SU-DHL-6 (cell line): ENCODE data around the gene PPP1R13L.
"Not testable (repeated sequence)": the region's sequence is repeated elsewhere in the genome, so short reads cannot be mapped to it uniquely, and the experiment has no call there.

ENCODE experiments used
- CTCF ChIP-seq: fragments of 200-600 bp; sonication (generic); IDR thresholded peaks from one replicate; pipeline ENCODE4 v1.5.1; 2017; ENCODE audit warnings: antibody characterized with exemption, mild to moderate bottlenecking, low read length, moderate library complexity; ENCODE audit not compliant: insufficient read depth, poor library complexity, severe bottlenecking
- EZH2phosphoT487 ChIP-seq: fragments of 200-600 bp; sonication (generic), shearing (Covaris generic); conservative IDR thresholded peaks from 2 replicates; pipeline ENCODE4 v1.6.1; 2018; ENCODE audit warnings: mild to moderate bottlenecking, antibody characterized with exemption, low read length, moderate library complexity, mixed read lengths

GRCh38 chr19:45431008-45431407, 26.1 kb upstream of the PPP1R13L start:
- TF ChIP-seq CTCF, EZH2phosphoT487: not testable (repeated sequence)
